ENCODE results near the gene SLC25A41. TPM values are rescaled to one million over a fixed set of nuclear protein-coding genes. Genes with fewer than 3 reads are reported as not detected.

SLC25A41 gene
- total and polyA plus RNA-seq, 2 of the 13 experiments (the other 11 are each of a cell fraction or from before 2014, with no cell fraction given), result 0.33 to 0.95 TPM

DNA sequence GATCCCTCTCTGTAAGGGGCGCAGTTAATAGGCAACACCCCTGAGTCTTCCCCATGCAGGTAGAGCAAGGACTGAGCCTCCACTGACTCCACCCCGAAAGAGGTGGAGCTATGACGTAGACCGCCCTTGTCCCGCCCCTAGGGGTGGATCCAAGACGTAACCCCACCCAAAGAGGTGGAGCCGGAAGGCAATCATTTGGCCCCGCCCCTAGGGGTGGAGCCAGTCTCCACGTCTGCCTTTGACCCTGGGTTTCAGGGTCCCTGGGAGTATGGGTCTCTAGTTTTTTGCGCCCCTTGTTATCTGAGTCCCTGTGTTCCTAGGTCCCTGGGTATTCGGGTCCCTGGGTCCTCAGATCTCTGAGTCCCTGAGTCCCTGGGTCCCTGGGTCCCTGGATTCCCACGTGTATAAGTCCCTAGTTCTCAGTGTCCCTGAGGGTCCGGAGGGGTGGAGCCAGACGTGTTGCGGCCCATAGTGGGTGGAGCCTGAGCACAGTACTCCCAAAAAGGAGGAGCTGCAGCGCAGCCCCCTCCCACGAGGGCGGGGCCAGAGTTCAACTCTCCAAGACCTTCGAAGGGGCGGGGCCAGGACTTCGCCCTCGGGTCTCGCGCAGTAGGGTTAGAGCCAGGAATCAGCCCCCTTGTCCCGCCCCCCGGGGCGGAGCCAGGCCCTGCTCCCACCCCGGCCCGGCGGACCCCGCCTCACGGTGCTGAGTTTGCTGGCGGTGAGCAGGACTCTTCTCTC, 42.8 kb upstream of the SLC25A41 start (continued):
- TF ChIP-seq SALL2 (CRISPR knock-in tag; IDR thresholded peaks at IDR 0.05), result no peak
- TF ChIP-seq SPEN (CRISPR knock-in tag; IDR thresholded peaks at IDR 0.05; ENCODE audit: low read depth), result no peak
- no peak for TF ChIP-seq TSC22D2 (CRISPR knock-in tag; IDR thresholded peaks at IDR 0.05; ENCODE audit: borderline replicate concordance)
- TF ChIP-seq, protein P1, sequence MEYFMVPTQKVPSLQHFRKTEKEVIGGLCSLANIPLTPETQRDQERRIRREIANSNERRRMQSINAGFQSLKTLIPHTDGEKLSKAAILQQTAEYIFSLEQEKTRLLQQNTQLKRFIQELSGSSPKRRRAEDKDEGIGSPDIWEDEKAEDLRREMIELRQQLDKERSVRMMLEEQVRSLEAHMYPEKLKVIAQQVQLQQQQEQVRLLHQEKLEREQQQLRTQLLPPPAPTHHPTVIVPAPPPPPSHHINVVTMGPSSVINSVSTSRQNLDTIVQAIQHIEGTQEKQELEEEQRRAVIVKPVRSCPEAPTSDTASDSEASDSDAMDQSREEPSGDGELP (IDR thresholded peaks at IDR 0.05; ENCODE audit: borderline replicate concordance, low read depth), result no peak
- no peak for TF ChIP-seq SP1 (IDR thresholded peaks at IDR 0.05)
- TF ChIP-seq SP1 (CRISPR knock-in tag; IDR thresholded peaks at IDR 0.05), result peak; percentile 80
- TF ChIP-seq HMGA1 (CRISPR knock-in tag; conservative IDR thresholded peaks at IDR 0.05), result no peak
- TF ChIP-seq, protein P2, sequence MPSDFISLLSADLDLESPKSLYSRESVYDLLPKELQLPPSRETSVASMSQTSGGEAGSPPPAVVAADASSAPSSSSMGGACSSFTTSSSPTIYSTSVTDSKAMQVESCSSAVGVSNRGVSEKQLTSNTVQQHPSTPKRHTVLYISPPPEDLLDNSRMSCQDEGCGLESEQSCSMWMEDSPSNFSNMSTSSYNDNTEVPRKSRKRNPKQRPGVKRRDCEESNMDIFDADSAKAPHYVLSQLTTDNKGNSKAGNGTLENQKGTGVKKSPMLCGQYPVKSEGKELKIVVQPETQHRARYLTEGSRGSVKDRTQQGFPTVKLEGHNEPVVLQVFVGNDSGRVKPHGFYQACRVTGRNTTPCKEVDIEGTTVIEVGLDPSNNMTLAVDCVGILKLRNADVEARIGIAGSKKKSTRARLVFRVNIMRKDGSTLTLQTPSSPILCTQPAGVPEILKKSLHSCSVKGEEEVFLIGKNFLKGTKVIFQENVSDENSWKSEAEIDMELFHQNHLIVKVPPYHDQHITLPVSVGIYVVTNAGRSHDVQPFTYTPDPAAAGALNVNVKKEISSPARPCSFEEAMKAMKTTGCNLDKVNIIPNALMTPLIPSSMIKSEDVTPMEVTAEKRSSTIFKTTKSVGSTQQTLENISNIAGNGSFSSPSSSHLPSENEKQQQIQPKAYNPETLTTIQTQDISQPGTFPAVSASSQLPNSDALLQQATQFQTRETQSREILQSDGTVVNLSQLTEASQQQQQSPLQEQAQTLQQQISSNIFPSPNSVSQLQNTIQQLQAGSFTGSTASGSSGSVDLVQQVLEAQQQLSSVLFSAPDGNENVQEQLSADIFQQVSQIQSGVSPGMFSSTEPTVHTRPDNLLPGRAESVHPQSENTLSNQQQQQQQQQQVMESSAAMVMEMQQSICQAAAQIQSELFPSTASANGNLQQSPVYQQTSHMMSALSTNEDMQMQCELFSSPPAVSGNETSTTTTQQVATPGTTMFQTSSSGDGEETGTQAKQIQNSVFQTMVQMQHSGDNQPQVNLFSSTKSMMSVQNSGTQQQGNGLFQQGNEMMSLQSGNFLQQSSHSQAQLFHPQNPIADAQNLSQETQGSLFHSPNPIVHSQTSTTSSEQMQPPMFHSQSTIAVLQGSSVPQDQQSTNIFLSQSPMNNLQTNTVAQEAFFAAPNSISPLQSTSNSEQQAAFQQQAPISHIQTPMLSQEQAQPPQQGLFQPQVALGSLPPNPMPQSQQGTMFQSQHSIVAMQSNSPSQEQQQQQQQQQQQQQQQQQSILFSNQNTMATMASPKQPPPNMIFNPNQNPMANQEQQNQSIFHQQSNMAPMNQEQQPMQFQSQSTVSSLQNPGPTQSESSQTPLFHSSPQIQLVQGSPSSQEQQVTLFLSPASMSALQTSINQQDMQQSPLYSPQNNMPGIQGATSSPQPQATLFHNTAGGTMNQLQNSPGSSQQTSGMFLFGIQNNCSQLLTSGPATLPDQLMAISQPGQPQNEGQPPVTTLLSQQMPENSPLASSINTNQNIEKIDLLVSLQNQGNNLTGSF (CRISPR knock-in tag; IDR thresholded peaks at IDR 0.05), result no peak
- TF ChIP-seq GATAD2A (CRISPR knock-in tag; IDR thresholded peaks at IDR 0.05), result no peak
- peak; percentile 88 for TF ChIP-seq CREB1 (IDR thresholded peaks at IDR 0.05)
- TF ChIP-seq CREB1 (CRISPR knock-in tag; IDR thresholded peaks at IDR 0.05), result peak; percentile 88
- TF ChIP-seq, protein P3, sequence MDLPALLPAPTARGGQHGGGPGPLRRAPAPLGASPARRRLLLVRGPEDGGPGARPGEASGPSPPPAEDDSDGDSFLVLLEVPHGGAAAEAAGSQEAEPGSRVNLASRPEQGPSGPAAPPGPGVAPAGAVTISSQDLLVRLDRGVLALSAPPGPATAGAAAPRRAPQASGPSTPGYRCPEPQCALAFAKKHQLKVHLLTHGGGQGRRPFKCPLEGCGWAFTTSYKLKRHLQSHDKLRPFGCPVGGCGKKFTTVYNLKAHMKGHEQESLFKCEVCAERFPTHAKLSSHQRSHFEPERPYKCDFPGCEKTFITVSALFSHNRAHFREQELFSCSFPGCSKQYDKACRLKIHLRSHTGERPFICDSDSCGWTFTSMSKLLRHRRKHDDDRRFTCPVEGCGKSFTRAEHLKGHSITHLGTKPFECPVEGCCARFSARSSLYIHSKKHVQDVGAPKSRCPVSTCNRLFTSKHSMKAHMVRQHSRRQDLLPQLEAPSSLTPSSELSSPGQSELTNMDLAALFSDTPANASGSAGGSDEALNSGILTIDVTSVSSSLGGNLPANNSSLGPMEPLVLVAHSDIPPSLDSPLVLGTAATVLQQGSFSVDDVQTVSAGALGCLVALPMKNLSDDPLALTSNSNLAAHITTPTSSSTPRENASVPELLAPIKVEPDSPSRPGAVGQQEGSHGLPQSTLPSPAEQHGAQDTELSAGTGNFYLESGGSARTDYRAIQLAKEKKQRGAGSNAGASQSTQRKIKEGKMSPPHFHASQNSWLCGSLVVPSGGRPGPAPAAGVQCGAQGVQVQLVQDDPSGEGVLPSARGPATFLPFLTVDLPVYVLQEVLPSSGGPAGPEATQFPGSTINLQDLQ (CRISPR knock-in tag; IDR thresholded peaks at IDR 0.05), result no peak
- no peak for TF ChIP-seq STAG1 (CRISPR knock-in tag; IDR thresholded peaks at IDR 0.05)
- TF ChIP-seq ARHGAP35 (CRISPR knock-in tag; IDR thresholded peaks at IDR 0.05; ENCODE audit: borderline replicate concordance), result no peak
- TF ChIP-seq ZNF724P (CRISPR knock-in tag; IDR thresholded peaks at IDR 0.05; ENCODE audit: borderline replicate concordance), result no peak
- no peak for TF ChIP-seq FLYWCH1 (CRISPR knock-in tag; IDR thresholded peaks at IDR 0.05)
- no peak for TF ChIP-seq ELF4 (CRISPR knock-in tag; IDR thresholded peaks at IDR 0.05; ENCODE audit: borderline replicate concordance)
- TF ChIP-seq, protein P4, sequence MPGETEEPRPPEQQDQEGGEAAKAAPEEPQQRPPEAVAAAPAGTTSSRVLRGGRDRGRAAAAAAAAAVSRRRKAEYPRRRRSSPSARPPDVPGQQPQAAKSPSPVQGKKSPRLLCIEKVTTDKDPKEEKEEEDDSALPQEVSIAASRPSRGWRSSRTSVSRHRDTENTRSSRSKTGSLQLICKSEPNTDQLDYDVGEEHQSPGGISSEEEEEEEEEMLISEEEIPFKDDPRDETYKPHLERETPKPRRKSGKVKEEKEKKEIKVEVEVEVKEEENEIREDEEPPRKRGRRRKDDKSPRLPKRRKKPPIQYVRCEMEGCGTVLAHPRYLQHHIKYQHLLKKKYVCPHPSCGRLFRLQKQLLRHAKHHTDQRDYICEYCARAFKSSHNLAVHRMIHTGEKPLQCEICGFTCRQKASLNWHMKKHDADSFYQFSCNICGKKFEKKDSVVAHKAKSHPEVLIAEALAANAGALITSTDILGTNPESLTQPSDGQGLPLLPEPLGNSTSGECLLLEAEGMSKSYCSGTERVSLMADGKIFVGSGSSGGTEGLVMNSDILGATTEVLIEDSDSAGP (CRISPR knock-in tag; IDR thresholded peaks at IDR 0.05; ENCODE audit: borderline replicate concordance), result peak; percentile 19; the same call in 1 of the 2 replicates
- peak; percentile 15; the same call in 1 of the 2 replicates for TF ChIP-seq FOXK1 (CRISPR knock-in tag; IDR thresholded peaks at IDR 0.05; ENCODE audit: borderline replicate concordance, low read depth)

Measured in HepG2 (cell line).